ENCODE data around the gene SLC26A8. TPM values are rescaled to one million over a fixed set of nuclear protein-coding genes. Genes with fewer than 3 reads are reported as not detected.

Gene SLC26A8
- total RNA-seq, 1 experiment from 2014 or later = not detected

DNA sequence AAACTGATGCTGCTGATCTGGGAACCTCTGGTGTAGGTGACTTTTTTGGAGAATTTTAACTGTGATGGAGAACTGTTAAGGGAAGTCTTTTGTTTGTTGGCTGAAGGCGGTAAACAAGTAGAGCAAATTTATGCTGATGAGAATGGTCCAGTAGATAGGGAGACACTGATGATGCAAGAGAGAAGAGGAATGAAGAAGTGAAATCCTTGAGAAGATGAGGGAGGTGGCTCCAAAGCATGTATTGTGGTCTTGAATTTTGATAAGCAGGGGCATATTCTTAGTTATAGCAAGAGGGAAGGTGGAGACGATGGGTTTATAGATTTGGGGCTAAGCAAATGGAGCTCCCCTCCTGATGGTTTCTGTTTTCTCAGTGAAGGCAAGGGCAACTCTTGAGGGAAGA lies 25.1 kb upstream of the SLC26A8 start:
- intact Hi-C loops (cut with micrococcal nuclease) = loop anchor here (2.0 kb wide), 1 partner anchor 31 kb away; no protein-coding TSS in a partner anchor
- POLR2A ChIA-PET = no interaction called here
- no peak for DNase-seq (ENCODE audit: low read depth, low spot score)
- no peak for ATAC-seq
- 0 out of 4 replicates have a peak, but pooled peaks cover 1 to 5% of the 10 kb centered on the region in 2 experiments for H3K36me3 ChIP-seq (ENCODE audit: control insufficient read depth in 1 of 2, insufficient read depth in 2 of 2, low read length in 2 of 2)
- peaks cover 0 to 4% of the 10 kb centered on the region in 2 experiments; a peak in 1 of 4 replicates for H3K4me1 ChIP-seq (ENCODE audit: control insufficient read depth in 1 of 2, insufficient read depth in 2 of 2, low read length in 2 of 2)
- no peak overlapping the region for H3K4me3 ChIP-seq (replicated peaks in 1 of 2; ENCODE audit: low read depth in 1 of 2, low read length in 2 of 2)
- no peak overlapping the region for H3K27ac ChIP-seq (ENCODE audit: low read depth, low read length)
- BruUV-seq (replicated peaks) = no TSS peak
- no peak overlapping the region for H2AFZ ChIP-seq (ENCODE audit: low read depth, low read length, poor library complexity, severe bottlenecking)
- peaks cover 71% of the 10 kb centered on the region for H3K79me2 ChIP-seq (ENCODE audit: insufficient read depth, low read length)
- H3K9me3 ChIP-seq (ENCODE audit: control insufficient read depth in 1 of 2, insufficient read depth in 1 of 2, low read depth in 1 of 2, low read length in 2 of 2) = no peaks in the 10 kb centered on the region
- RAD21 ChIA-PET (ENCODE audit: low non-redundant PET in 1 of 2, low total read pairs in 2 of 2, uncharacterized antibody in 2 of 2, unreplicated experiment in 2 of 2) = no interaction called here
- no peak overlapping the region for H3K9ac ChIP-seq (ENCODE audit: low read length)
- no peaks in the 10 kb centered on the region for H3K27me3 ChIP-seq (ENCODE audit: insufficient read depth, low read length)
- H3K4me2 ChIP-seq (ENCODE audit: low read length) = no peak overlapping the region
- TF ChIP-seq TCF7L2 (IDR thresholded peaks at IDR 0.05; ENCODE audit: borderline replicate concordance, extremely low read depth, insufficient read depth, insufficient read length) = no peak
- TF ChIP-seq, protein P1, sequence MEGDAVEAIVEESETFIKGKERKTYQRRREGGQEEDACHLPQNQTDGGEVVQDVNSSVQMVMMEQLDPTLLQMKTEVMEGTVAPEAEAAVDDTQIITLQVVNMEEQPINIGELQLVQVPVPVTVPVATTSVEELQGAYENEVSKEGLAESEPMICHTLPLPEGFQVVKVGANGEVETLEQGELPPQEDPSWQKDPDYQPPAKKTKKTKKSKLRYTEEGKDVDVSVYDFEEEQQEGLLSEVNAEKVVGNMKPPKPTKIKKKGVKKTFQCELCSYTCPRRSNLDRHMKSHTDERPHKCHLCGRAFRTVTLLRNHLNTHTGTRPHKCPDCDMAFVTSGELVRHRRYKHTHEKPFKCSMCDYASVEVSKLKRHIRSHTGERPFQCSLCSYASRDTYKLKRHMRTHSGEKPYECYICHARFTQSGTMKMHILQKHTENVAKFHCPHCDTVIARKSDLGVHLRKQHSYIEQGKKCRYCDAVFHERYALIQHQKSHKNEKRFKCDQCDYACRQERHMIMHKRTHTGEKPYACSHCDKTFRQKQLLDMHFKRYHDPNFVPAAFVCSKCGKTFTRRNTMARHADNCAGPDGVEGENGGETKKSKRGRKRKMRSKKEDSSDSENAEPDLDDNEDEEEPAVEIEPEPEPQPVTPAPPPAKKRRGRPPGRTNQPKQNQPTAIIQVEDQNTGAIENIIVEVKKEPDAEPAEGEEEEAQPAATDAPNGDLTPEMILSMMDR (IDR thresholded peaks at IDR 0.05 in 2 of 3, conservative IDR thresholded peaks at IDR 0.05 in 1 of 3; ENCODE audit: borderline replicate concordance in 1 of 3, insufficient read depth in 1 of 3, low read depth in 2 of 3, low read length in 2 of 3) = no peak
- TF ChIP-seq ZNF274 (IDR thresholded peaks at IDR 0.05; ENCODE audit: low read depth, low read length) = no peak
- TF ChIP-seq EGR1 (IDR thresholded peaks at IDR 0.05; ENCODE audit: low read depth) = no peak
- no peak for TF ChIP-seq EZH2 (IDR thresholded peaks at IDR 0.05)
- no peak for TF ChIP-seq SIN3A (IDR thresholded peaks at IDR 0.05; ENCODE audit: low read depth)
- TF ChIP-seq EZH2phosphoT487 (IDR thresholded peaks at IDR 0.05; ENCODE audit: borderline replicate concordance) = no peak
- TF ChIP-seq POLR2AphosphoS5 (IDR thresholded peaks at IDR 0.05; ENCODE audit: low read depth, low read length) = no peak
- TF ChIP-seq ZFX (IDR thresholded peaks at IDR 0.05) = no peak
- TF ChIP-seq CEBPB (IDR thresholded peaks at IDR 0.05; ENCODE audit: low read depth) = no peak
- no peak for TF ChIP-seq CBX3 (IDR thresholded peaks at IDR 0.05; ENCODE audit: low read depth)
- TF ChIP-seq JUND (IDR thresholded peaks at IDR 0.05) = no peak
- TF ChIP-seq, protein P2, sequence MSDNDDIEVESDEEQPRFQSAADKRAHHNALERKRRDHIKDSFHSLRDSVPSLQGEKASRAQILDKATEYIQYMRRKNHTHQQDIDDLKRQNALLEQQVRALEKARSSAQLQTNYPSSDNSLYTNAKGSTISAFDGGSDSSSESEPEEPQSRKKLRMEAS (IDR thresholded peaks at IDR 0.05) = no peak
- no peak for TF ChIP-seq RAD21 (IDR thresholded peaks at IDR 0.05; ENCODE audit: low read depth)
- TF ChIP-seq, protein P3, sequence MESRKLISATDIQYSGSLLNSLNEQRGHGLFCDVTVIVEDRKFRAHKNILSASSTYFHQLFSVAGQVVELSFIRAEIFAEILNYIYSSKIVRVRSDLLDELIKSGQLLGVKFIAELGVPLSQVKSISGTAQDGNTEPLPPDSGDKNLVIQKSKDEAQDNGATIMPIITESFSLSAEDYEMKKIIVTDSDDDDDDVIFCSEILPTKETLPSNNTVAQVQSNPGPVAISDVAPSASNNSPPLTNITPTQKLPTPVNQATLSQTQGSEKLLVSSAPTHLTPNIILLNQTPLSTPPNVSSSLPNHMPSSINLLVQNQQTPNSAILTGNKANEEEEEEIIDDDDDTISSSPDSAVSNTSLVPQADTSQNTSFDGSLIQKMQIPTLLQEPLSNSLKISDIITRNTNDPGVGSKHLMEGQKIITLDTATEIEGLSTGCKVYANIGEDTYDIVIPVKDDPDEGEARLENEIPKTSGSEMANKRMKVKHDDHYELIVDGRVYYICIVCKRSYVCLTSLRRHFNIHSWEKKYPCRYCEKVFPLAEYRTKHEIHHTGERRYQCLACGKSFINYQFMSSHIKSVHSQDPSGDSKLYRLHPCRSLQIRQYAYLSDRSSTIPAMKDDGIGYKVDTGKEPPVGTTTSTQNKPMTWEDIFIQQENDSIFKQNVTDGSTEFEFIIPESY (IDR thresholded peaks at IDR 0.05; ENCODE audit: extremely low read depth, insufficient replicate concordance, low read length) = no peak
- TF ChIP-seq, protein P4, sequence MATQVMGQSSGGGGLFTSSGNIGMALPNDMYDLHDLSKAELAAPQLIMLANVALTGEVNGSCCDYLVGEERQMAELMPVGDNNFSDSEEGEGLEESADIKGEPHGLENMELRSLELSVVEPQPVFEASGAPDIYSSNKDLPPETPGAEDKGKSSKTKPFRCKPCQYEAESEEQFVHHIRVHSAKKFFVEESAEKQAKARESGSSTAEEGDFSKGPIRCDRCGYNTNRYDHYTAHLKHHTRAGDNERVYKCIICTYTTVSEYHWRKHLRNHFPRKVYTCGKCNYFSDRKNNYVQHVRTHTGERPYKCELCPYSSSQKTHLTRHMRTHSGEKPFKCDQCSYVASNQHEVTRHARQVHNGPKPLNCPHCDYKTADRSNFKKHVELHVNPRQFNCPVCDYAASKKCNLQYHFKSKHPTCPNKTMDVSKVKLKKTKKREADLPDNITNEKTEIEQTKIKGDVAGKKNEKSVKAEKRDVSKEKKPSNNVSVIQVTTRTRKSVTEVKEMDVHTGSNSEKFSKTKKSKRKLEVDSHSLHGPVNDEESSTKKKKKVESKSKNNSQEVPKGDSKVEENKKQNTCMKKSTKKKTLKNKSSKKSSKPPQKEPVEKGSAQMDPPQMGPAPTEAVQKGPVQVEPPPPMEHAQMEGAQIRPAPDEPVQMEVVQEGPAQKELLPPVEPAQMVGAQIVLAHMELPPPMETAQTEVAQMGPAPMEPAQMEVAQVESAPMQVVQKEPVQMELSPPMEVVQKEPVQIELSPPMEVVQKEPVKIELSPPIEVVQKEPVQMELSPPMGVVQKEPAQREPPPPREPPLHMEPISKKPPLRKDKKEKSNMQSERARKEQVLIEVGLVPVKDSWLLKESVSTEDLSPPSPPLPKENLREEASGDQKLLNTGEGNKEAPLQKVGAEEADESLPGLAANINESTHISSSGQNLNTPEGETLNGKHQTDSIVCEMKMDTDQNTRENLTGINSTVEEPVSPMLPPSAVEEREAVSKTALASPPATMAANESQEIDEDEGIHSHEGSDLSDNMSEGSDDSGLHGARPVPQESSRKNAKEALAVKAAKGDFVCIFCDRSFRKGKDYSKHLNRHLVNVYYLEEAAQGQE (IDR thresholded peaks at IDR 0.05; ENCODE audit: low read depth) = no peak
- TF ChIP-seq SRF (IDR thresholded peaks at IDR 0.05; ENCODE audit: low read depth) = no peak
- TF ChIP-seq YY1 (IDR thresholded peaks at IDR 0.05; ENCODE audit: extremely low read depth, insufficient replicate concordance, low read depth, low read length) = no peak
- TF ChIP-seq SP1 (IDR thresholded peaks at IDR 0.05; ENCODE audit: low read depth) = no peak
- TF ChIP-seq ELF1 (IDR thresholded peaks at IDR 0.05; ENCODE audit: borderline replicate concordance, low read depth) = no peak
- CTCF ChIA-PET = no interaction called here
- H3K9me2 ChIP-seq (ENCODE audit: insufficient read depth) = no peaks in the 10 kb centered on the region
- peaks cover 3% of the 10 kb centered on the region; the same call in 1 of the 2 replicates for H4K20me1 ChIP-seq (ENCODE audit: insufficient read depth)

All from HCT116 (cell line).